DMS153 treated with DMSO at 0.1 percent for 48 hours (cell line): ENCODE data around the gene IGFALS.

ENCODE experiments used
- DNase-seq: peaks from one replicate; lab custom pipeline; 2025; ENCODE audit not compliant: unreplicated experiment; lab: John Stamatoyannopoulos, UW

Gene IGFALS

GRCh38 chr16:1777375-1778199, 15.9 kb downstream of the IGFALS start:
- DNase-seq: no peak

- DNase-seq: no peak
Observed at GRCh38 chr16:1776991-1777374, 16.5 kb downstream of the IGFALS start.

GRCh38 chr16:1776672-1776955, 16.9 kb downstream of the IGFALS start:
- no peak for DNase-seq

GRCh38 chr16:1775846-1776671, 17.4 kb downstream of the IGFALS start:
- no peak for DNase-seq

GRCh38 chr16:1775006-1775845, 18.3 kb downstream of the IGFALS start:
- no peak for DNase-seq

GRCh38 chr16:1774448-1774780, 19.1 kb downstream of the IGFALS start:
- DNase-seq: no peak

- no peak for DNase-seq
Observed at GRCh38 chr16:1773703-1774447, 19.6 kb downstream of the IGFALS start.

GRCh38 chr16:1772908-1773702, 20.4 kb downstream of the IGFALS start, which contains the start of gene MRPS34:
MRPS34 (minus strand) TSS chr16:1773134; CDS start chr16:1773119, 15 bp downstream.
- peak; percentile 75 for DNase-seq

- DNase-seq: no peak
Observed at GRCh38 chr16:1772362-1772907, 21.1 kb downstream of the IGFALS start, which contains the start of gene EME2. EME2 (plus strand) TSS chr16:1772810; CDS start chr16:1773228, 418 bp downstream.

GRCh38 chr16:1771864-1772361, 21.6 kb downstream of the IGFALS start:
- DNase-seq: no peak

GRCh38 chr16:1771188-1771863, 22.2 kb downstream of the IGFALS start, which contains the start of gene NME3:
NME3 (minus strand) TSS chr16:1771543; CDS start chr16:1771534, 9 bp downstream.
- peak; percentile 10 for DNase-seq

GRCh38 chr16:1770328-1771187, 22.9 kb downstream of the IGFALS start:
- peak; percentile 75 for DNase-seq

GRCh38 chr16:1769402-1770300, 23.9 kb downstream of the IGFALS start:
- DNase-seq: no peak

- no peak for DNase-seq
Observed at GRCh38 chr16:1768767-1769401, 24.6 kb downstream of the IGFALS start.

GRCh38 chr16:1768061-1768766, 25.3 kb downstream of the IGFALS start:
- DNase-seq: no peak
